Loucy (cell line): Measurements from ENCODE around the gene PAXIP1.

Experiments used
- H2AFZ ChIP-seq: fragments of 200-600 bp; sonication (generic); 2 replicates; pipeline ENCODE4 v1.6.0; 2016; ENCODE audit warnings: antibody characterized with exemption, mild to moderate bottlenecking, low read length, moderate library complexity
- H3F3A ChIP-seq: fragments of 200-600 bp; 2 replicates; pipeline ENCODE4 v1.6.0; 2016; ENCODE audit warnings: antibody characterized with exemption, low read depth, mild to moderate bottlenecking
- H3K27me3 ChIP-seq: fragments of 200-600 bp; sonication (generic); 2 replicates; pipeline ENCODE4 v1.6.1; 2014; ENCODE audit warnings: low read length, mild to moderate bottlenecking; ENCODE audit not compliant: insufficient read depth, poor library complexity, severe bottlenecking
- H3K36me3 ChIP-seq: fragments of 200-600 bp; sonication (generic); 2 replicates; pipeline ENCODE4 v1.6.1; 2016; ENCODE audit warnings: low read length; ENCODE audit not compliant: insufficient read depth
- H3K4me1 ChIP-seq: fragments of 200-600 bp; sonication (generic); 2 replicates; pipeline ENCODE4 v1.5.1; 2014; ENCODE audit warnings: low read length, mild to moderate bottlenecking; ENCODE audit not compliant: insufficient read depth, poor library complexity, severe bottlenecking
- H3K4me2 ChIP-seq: fragments of 200-600 bp; sonication (generic); 2 replicates; pipeline ENCODE4 v1.6.0; 2014; ENCODE audit warnings: antibody characterized with exemption, low read length, low read depth, mild to moderate bottlenecking; ENCODE audit not compliant: poor library complexity, severe bottlenecking
- H3K4me3 ChIP-seq: fragments of 200-600 bp; sonication (generic); 2 replicates; pipeline ENCODE4 v1.5.1; 2014; ENCODE audit warnings: low read length, mild to moderate bottlenecking, mixed read lengths; ENCODE audit not compliant: poor library complexity, severe bottlenecking
- H3K79me2 ChIP-seq: fragments of 200-600 bp; sonication (generic); 2 replicates; pipeline ENCODE4 v1.6.1; 2014; ENCODE audit warnings: low read length; ENCODE audit not compliant: insufficient read depth
- H3K9ac ChIP-seq: fragments of 200-600 bp; sonication (generic); 2 replicates; pipeline ENCODE4 v1.6.0; 2014; ENCODE audit warnings: mild to moderate bottlenecking, low read depth, low read length, moderate library complexity; ENCODE audit not compliant: poor library complexity, severe bottlenecking
- H3K9me2 ChIP-seq: fragments of 200-600 bp; sonication (generic); replicated peaks from 2 replicates; pipeline ENCODE4 v1.6.1; 2016; ENCODE audit warnings: low read depth, low read length, mixed read lengths
- H3K9me3 ChIP-seq: fragments of 200-600 bp; sonication (generic); 2 replicates; pipeline ENCODE4 v1.6.1; 2014; ENCODE audit warnings: mild to moderate bottlenecking, antibody characterized with exemption, low read length, low read depth; ENCODE audit not compliant: insufficient read depth
- H4K20me1 ChIP-seq: fragments of 200-600 bp; sonication (generic); 2 replicates; pipeline ENCODE4 v1.6.0; 2014; ENCODE audit warnings: antibody characterized with exemption, low read length, mild to moderate bottlenecking; ENCODE audit not compliant: insufficient read depth, poor library complexity, severe bottlenecking
- CTCF ChIP-seq: fragments of 200-600 bp; sonication (generic); conservative IDR thresholded peaks from 2 replicates; pipeline ENCODE4 v1.5.1; 2014; ENCODE audit warnings: mild to moderate bottlenecking, antibody characterized with exemption, low read length
- EZH2phosphoT487 ChIP-seq: fragments of 200-600 bp; IDR thresholded peaks from 2 replicates; pipeline ENCODE4 v1.6.1; 2018; ENCODE audit warnings: antibody characterized with exemption, mild to moderate bottlenecking, moderate library complexity, borderline replicate concordance

PAXIP1 gene

GRCh38 chr7:154947604-154948003, 55.3 kb downstream of the PAXIP1 start:
- Histone ChIP-seq H3K9me2 (no peaks in the 10 kb centered on the region), H3K79me2 (no peaks in the 10 kb centered on the region), H3K4me1 (no peaks in the 10 kb centered on the region), H3F3A (no peaks in the 10 kb centered on the region), H3K4me2 (no peak overlapping the region), H3K36me3 (peaks cover 78% of the 10 kb centered on the region), H3K9ac (no peak overlapping the region), H3K9me3 (no peaks in the 10 kb centered on the region), H3K27me3 (no peaks in the 10 kb centered on the region), H2AFZ (no peak overlapping the region), H3K4me3 (no peak overlapping the region), H4K20me1 (no peaks in the 10 kb centered on the region)
- no peak for TF ChIP-seq CTCF
- TF ChIP-seq EZH2phosphoT487 = no peak

- Histone ChIP-seq H3K4me3 (no peak overlapping the region), H3K9ac (no peak overlapping the region), H3K9me2 (no peaks in the 10 kb centered on the region), H3K27me3 (no peaks in the 10 kb centered on the region), H3K9me3 (no peaks in the 10 kb centered on the region), H3K36me3 (peaks cover 68% of the 10 kb centered on the region), H3F3A (no peaks in the 10 kb centered on the region), H4K20me1 (no peaks in the 10 kb centered on the region), H2AFZ (no peak overlapping the region), H3K79me2 (no peaks in the 10 kb centered on the region), H3K4me2 (no peak overlapping the region), H3K4me1 (no peaks in the 10 kb centered on the region)
- TF ChIP-seq EZH2phosphoT487 (no peak), CTCF (no peak)
Observed at GRCh38 chr7:154946166-154946565, 56.8 kb downstream of the PAXIP1 start.

GRCh38 chr7:154943906-154944305, 59.0 kb downstream of the PAXIP1 start:
- Histone ChIP-seq H3K27me3 (no peaks in the 10 kb centered on the region), H3K4me2 (no peak overlapping the region), H3K9ac (no peak overlapping the region), H3F3A (no peaks in the 10 kb centered on the region), H3K79me2 (no peaks in the 10 kb centered on the region), H3K36me3 (peaks cover 47% of the 10 kb centered on the region), H2AFZ (no peak overlapping the region), H3K4me1 (no peaks in the 10 kb centered on the region), H3K4me3 (no peak overlapping the region), H4K20me1 (no peaks in the 10 kb centered on the region), H3K9me3 (no peaks in the 10 kb centered on the region), H3K9me2 (no peaks in the 10 kb centered on the region)
- TF ChIP-seq CTCF (no peak), EZH2phosphoT487 (no peak)
